Esophagus squamous epithelium (tissue), 5 donors: ENCODE results near the gene NIFK. TPM values are rescaled to one million over a fixed set of nuclear protein-coding genes. Genes with fewer than 3 reads are reported as not detected.
"Not testable (repeated sequence)": the region's sequence is repeated elsewhere in the genome, so short reads cannot be mapped to it uniquely, and the experiment has no call there.

Experiments
- DNase-seq: peaks from one replicate; lab custom pipeline; 2025; lab: John Stamatoyannopoulos, UW
- H3K27ac ChIP-seq, 4 donors: fragments of 200-600 bp; sonication (generic); one replicate each; pipeline ENCODE4 v1.5.1; 2016 to 2019; ENCODE audit warnings: mild to moderate bottlenecking in 1 of 4
- H3K27me3 ChIP-seq, 4 donors: fragments of 200-600 bp; sonication (generic); 1 replicate in 3 of 4; 2 replicates in 1 of 4; pipeline versions ENCODE4 v1.5.1 to v1.6.0; 2017 to 2021; ENCODE audit warnings: antibody characterized with exemption in 1 of 4
- H3K36me3 ChIP-seq, 3 donors: fragments of 200-600 bp; sonication (generic); one replicate each; pipeline ENCODE4 v1.5.1; 2016 to 2019
- H3K4me1 ChIP-seq, 3 donors: fragments of 200-600 bp; sonication (generic); one replicate each; pipeline ENCODE4 v1.5.1; 2017 to 2019
- H3K4me3 ChIP-seq, 4 donors: fragments of 200-600 bp; sonication (generic); 1 replicate in 3 of 4; 2 replicates in 1 of 4; pipeline ENCODE4 v1.5.1; 2016 to 2019; ENCODE audit warnings: mild to moderate bottlenecking in 2 of 4, moderate library complexity in 1 of 4
- H3K9me3 ChIP-seq, 3 donors: fragments of 200-600 bp; sonication (generic); one replicate each; pipeline ENCODE4 v1.5.1; 2016 to 2019
- POLR2A ChIP-seq, 4 donors: fragments of 450-650 bp; IDR thresholded peaks; one replicate each; pipeline ENCODE4 v1.6.1; 2017; ENCODE audit warnings: antibody characterized with exemption in 4 of 4, mild to moderate bottlenecking in 4 of 4, moderate library complexity in 3 of 4
- WGBS, 2 donors: methylation state at CpG; one replicate each; pipeline ENCODE4 v1.1.5; 2018; 5-methylcytosine and 5-hydroxymethylcytosine counted together
- intact Hi-C: fragments of 100-400 bp; cut with DNase I; formaldehyde crosslinking; loops from one replicate; pipeline ENCODE4 v1.15.0; 2022
- total RNA-seq, 4 donors: library from RNA; depleted of rRNA; stranded (reverse); fragments of >200 nt; gene quantifications; one replicate each; pipeline ENCODE4 v1.1.0, GENCODE V29; 2016
- TF ChIP-seq, protein P1 (sequence below), 6 experiments: fragments of 450-650 bp in 4 of 6; fragments of 200-600 bp in 2 of 6; sonication (generic) in 2 of 6; IDR thresholded peaks; one replicate each; pipeline ENCODE4 v1.5.1; 2016 to 2019; ENCODE audit warnings: antibody characterized with exemption in 6 of 6, mild to moderate bottlenecking in 4 of 6, moderate library complexity in 4 of 6
- donor health status: DM: yes; HTN: yes; CAD: no.

The NIFK gene
- total RNA-seq, 4 donors from 2014 or later: 40.3 to 79.2 (median 57.1) TPM

DNA sequence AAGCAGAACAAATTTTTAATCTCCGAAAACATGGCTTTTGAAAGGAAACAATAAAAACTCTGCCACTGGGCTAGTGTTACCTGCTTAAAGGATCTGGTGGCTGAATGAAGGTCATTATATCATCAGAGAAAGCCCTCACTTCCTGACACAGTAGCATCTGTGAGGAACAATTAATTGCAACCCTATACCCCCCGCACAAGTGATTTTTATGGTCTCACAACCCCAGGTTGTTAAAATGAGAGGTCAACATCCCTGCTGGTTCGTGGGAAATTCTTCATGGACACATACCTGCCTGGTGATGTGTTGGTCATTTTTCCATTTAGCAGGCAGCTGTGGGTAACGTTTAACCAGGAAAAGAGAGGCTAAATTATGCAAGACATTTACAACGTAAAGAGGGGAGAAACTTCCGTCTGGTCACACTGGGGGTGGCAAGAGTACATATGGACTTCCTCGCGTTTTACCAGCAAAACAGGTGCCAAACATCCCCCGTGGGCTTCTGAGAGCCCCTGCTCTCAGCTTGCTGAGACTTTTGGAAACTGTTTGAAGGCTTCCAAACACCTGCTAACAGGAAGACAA is 29.2 kb downstream of the NIFK start:
- Histone ChIP-seq H3K9me3 (no peaks in the 10 kb centered on the region), H3K36me3 (no peaks in the 10 kb centered on the region), H3K4me3 (no peak overlapping the region), H3K27ac (no peak overlapping the region), H3K4me1 (no peaks in the 10 kb centered on the region), H3K27me3 (no peaks in the 10 kb centered on the region)
- no peak for DNase-seq
- 65 to 67% methylated on average over 7 to 9 of the region's 9 CpGs for WGBS, 2 donors
- intact Hi-C loops: no loop called here
- TF ChIP-seq, protein P1, sequence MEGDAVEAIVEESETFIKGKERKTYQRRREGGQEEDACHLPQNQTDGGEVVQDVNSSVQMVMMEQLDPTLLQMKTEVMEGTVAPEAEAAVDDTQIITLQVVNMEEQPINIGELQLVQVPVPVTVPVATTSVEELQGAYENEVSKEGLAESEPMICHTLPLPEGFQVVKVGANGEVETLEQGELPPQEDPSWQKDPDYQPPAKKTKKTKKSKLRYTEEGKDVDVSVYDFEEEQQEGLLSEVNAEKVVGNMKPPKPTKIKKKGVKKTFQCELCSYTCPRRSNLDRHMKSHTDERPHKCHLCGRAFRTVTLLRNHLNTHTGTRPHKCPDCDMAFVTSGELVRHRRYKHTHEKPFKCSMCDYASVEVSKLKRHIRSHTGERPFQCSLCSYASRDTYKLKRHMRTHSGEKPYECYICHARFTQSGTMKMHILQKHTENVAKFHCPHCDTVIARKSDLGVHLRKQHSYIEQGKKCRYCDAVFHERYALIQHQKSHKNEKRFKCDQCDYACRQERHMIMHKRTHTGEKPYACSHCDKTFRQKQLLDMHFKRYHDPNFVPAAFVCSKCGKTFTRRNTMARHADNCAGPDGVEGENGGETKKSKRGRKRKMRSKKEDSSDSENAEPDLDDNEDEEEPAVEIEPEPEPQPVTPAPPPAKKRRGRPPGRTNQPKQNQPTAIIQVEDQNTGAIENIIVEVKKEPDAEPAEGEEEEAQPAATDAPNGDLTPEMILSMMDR (IDR thresholded peaks at IDR 0.05): no peak
- TF ChIP-seq POLR2A (IDR thresholded peaks at IDR 0.05): no peak

DNA sequence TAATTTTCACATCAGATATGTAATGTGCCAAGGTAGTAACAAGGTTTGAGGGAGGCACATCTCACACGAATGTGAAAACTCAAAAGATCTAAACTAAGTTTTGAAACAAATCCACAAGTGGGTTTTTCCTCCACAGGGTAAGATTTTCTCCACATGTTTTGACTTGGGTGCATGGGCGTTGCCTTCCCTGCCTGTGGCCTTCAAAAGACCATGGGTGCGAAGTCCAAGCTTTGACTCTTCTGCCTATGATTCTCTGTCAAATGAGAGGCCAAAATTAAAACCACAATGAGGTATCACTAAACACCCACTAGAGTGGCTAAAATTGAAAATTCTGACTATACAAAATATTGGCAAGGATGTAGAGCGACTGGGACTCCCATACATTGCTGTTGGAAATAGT is 30.7 kb downstream of the NIFK start:
- H3K27me3 ChIP-seq: no peaks in the 10 kb centered on the region
- H3K36me3 ChIP-seq: no peaks in the 10 kb centered on the region
- H3K4me3 ChIP-seq: no peak overlapping the region
- TF ChIP-seq POLR2A (IDR thresholded peaks at IDR 0.05): no peak
- TF ChIP-seq, protein P1 (IDR thresholded peaks at IDR 0.05): no peak
- no peaks in the 10 kb centered on the region for H3K9me3 ChIP-seq
- no peak overlapping the region for H3K27ac ChIP-seq
- WGBS, 2 donors: 81 to 89% methylated on average over 4 of the region's 4 CpGs
- intact Hi-C loops: no loop called here
- no peak for DNase-seq
- H3K4me1 ChIP-seq: peaks cover 0 to under 1% (median 0%) of the 10 kb centered on the region in 3 donors

GRCh38 chr2:121705390-121705789 is 31.3 kb downstream of the NIFK start:
- TF ChIP-seq POLR2A (IDR thresholded peaks at IDR 0.05): no peak
- TF ChIP-seq, protein P1 (IDR thresholded peaks at IDR 0.05): no peak
- no peaks in the 10 kb centered on the region for H3K27me3 ChIP-seq
- intact Hi-C loops: no loop called here
- H3K4me1 ChIP-seq: peaks cover 0 to 6% (median 0%) of the 10 kb centered on the region in 3 donors
- no peak for DNase-seq
- H3K9me3 ChIP-seq: no peaks in the 10 kb centered on the region
- no peak overlapping the region for H3K4me3 ChIP-seq
- no peak overlapping the region for H3K27ac ChIP-seq
- H3K36me3 ChIP-seq: no peaks in the 10 kb centered on the region
- 83 to 85% methylated on average over 8 of the region's 8 CpGs for WGBS, 2 donors

DNA sequence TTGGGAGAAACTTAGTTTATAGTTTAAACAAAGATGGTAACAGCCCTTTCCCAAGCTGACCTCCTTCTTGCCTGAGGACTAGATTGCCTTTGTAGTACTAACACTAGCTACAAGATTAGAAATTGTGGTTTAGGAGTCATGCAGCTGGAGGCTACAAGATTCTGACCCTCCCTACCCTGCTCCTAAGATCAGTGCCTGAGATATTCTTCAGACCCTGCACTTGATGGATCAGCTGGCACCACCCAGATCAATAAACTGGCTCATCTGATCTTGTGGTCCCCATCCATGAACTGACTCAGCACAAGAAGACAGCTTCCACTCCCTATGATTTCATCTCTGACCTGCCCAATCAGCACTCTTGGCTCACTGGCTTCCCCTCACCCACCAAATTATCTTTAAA is 34.9 kb downstream of the NIFK start:
- H3K4me1 ChIP-seq: peaks cover 0 to 30% (median 15%) of the 10 kb centered on the region in 3 donors
- intact Hi-C loops, H3K9me3 ChIP-seq, H3K27me3 ChIP-seq, H3K36me3 ChIP-seq, DNase-seq, H3K27ac ChIP-seq, H3K4me3 ChIP-seq: not testable (repeated sequence)

- TF ChIP-seq, protein P1 (IDR thresholded peaks at IDR 0.05): no peak
- no peak for TF ChIP-seq POLR2A (IDR thresholded peaks at IDR 0.05)
- Histone ChIP-seq H3K27me3 (no peaks in the 10 kb centered on the region), H3K36me3 (no peaks in the 10 kb centered on the region), H3K27ac (peak overlapping the region; percentile 53 to 85 (median 66)), H3K4me3 (peak overlapping the region in 2 of 4 donors; percentile 10 to 43), H3K4me1 (peaks cover 4 to 43% (median 20%) of the 10 kb centered on the region in 3 donors), H3K9me3 (no peaks in the 10 kb centered on the region)
- intact Hi-C loops: no loop called here
- 23 to 31% methylated on average over 6 to 12 of the region's 19 CpGs for WGBS, 2 donors
- DNase-seq: peak; percentile 13
These were observed 37.0 kb downstream of the NIFK start for GRCh38 chr2:121699421-121700333.
